Stimulated activated CD8-positive, alpha-beta memory T cell treated with anti-CD3 and anti-CD28 coated beads, Interleukin-7, amount 100 ng/mL, for 4 hours (primary cell): ENCODE data around the gene TTL.

Source experiments
- DNase-seq, 2 donors: peaks; one replicate each; pipeline ENCODE4 v3.0.0-alpha.2; 2020; ENCODE audit warnings: low read depth in 2 of 2

TTL gene

GRCh38 chr2:112583497-112584133, 101.7 kb downstream of the TTL start:
- no peak for DNase-seq

- peak; percentile 87 to 89 for DNase-seq
Observed at GRCh38 chr2:112584134-112584890, 102.4 kb downstream of the TTL start, which contains the start of gene CHCHD5. Gene CHCHD5 (plus strand): TSS chr2:112584609. CDS start chr2:112584648, 39 bp downstream.

- no peak for DNase-seq
Observed at GRCh38 chr2:112584891-112585250, 102.9 kb downstream of the TTL start.

- no peak for DNase-seq
Observed at GRCh38 chr2:112585400-112585799, 103.4 kb downstream of the TTL start.

GRCh38 chr2:112585873-112586464, 104.0 kb downstream of the TTL start:
- no peak for DNase-seq

- no peak for DNase-seq
Observed at GRCh38 chr2:112588611-112589045, 106.7 kb downstream of the TTL start.
